Measurements from ENCODE around the gene OR8G1. TPM values are rescaled to one million over a fixed set of nuclear protein-coding genes. Genes with fewer than 3 reads are reported as not detected.

Gene OR8G1
- total and polyA plus RNA-seq, 2 donors (not counting 1 experiment from before 2014, with no cell fraction given) = not detected

- Mint-ChIP-seq H3K4me1 (no peaks in the 10 kb centered on the region), H3K27ac (no peak overlapping the region), H3K4me3 (no peak overlapping the region), H3K27me3 (peaks cover 7% of the 10 kb centered on the region), H3K9me3 (ENCODE audit: insufficient read depth) (no peaks in the 10 kb centered on the region)
- H3K9ac ChIP-seq (ENCODE audit: low read length) = no peak overlapping the region
- H3K79me2 ChIP-seq (ENCODE audit: control insufficient read depth, insufficient read depth, low read length) = no peaks in the 10 kb centered on the region
- no peak for ATAC-seq (ENCODE audit: low read depth)
- TF ChIP-seq CTCF (IDR thresholded peaks at IDR 0.05) (no peak), EZH2 (IDR thresholded peaks at IDR 0.05; ENCODE audit: borderline replicate concordance, insufficient read depth, low read depth, low read length, poor library complexity, severe bottlenecking) (no peak)
- no peaks in the 10 kb centered on the region for H3K27me3 ChIP-seq (replicated peaks in 1 of 4; ENCODE audit: control extremely low read depth in 1 of 4, control insufficient read depth in 3 of 4, insufficient read depth in 4 of 4, low read length in 3 of 4)
- H3K4me1 ChIP-seq (ENCODE audit: control insufficient read depth in 2 of 2, insufficient read depth in 2 of 2, low read length in 2 of 2) = no peaks in the 10 kb centered on the region
- H2AFZ ChIP-seq (ENCODE audit: insufficient read depth, low read depth, low read length, poor library complexity, severe bottlenecking) = no peak overlapping the region
- no peak overlapping the region for H3K4me3 ChIP-seq (ENCODE audit: control extremely low read depth in 1 of 5, extremely low read depth in 1 of 5, insufficient read depth in 1 of 5, low read depth in 2 of 5, low read length in 4 of 5)
- H4K20me1 ChIP-seq (ENCODE audit: control insufficient read depth, insufficient read depth, low read length, poor library complexity, severe bottlenecking) = no peaks in the 10 kb centered on the region
- WGBS (ENCODE audit: insufficient coverage) = no CpG with 5 or more reads among the region's 1 CpG
- H3K27ac ChIP-seq (ENCODE audit: low read length in 2 of 2) = no peak overlapping the region
- H3K9me3 ChIP-seq (ENCODE audit: control extremely low read depth in 1 of 3, control insufficient read depth in 2 of 3, insufficient read depth in 1 of 3, low read length in 2 of 3) = no peaks in the 10 kb centered on the region
- intact Hi-C loops (cut with micrococcal nuclease) = no loop called here
- ChIA-PET CTCF (interaction anchor here (0.9 kb wide), 1 partner anchor 11 kb away, joined by 4 read pairs; no protein-coding TSS in a partner anchor), POLR2A (no interaction called here)
- H3K36me3 ChIP-seq (replicated peaks in 1 of 2; ENCODE audit: control extremely low read depth in 1 of 2, control insufficient read depth in 1 of 2, extremely low read depth in 1 of 2, insufficient read depth in 2 of 2, low read length in 1 of 2) = no peaks in the 10 kb centered on the region
- DNase-seq = no peak
- no peak overlapping the region for H3K4me2 ChIP-seq (replicated peaks; ENCODE audit: low read depth, low read length, poor library complexity, severe bottlenecking)
Observed at GRCh38 chr11:124225471-124225870, 15.4 kb upstream of the OR8G1 start.

DNA sequence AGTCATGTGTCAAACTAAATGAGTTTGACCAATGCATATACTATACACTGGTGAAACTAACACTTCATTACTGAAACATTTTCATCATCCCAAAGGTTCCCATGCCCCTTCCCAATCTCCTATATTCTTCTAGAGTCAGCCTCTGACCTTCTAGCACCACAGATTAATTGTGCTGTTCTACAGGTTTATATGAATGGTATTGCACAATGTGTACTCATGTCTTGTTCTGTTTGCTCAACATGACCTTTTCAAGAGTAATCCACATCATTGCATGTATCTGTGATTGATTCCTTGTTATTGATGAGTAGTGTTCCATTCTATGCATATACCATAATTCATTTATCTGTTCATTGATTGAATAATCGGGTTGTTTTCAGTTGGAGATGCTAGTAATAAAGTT is 7.5 kb upstream of the OR8G1 start:
- no peaks in the 10 kb centered on the region for H3K9me3 Mint-ChIP-seq (ENCODE audit: insufficient read depth)
- Histone ChIP-seq H3K4me3 (ENCODE audit: control extremely low read depth in 1 of 5, extremely low read depth in 1 of 5, insufficient read depth in 1 of 5, low read depth in 2 of 5, low read length in 4 of 5) (no peak overlapping the region), H3K4me2 (replicated peaks; ENCODE audit: low read depth, low read length, poor library complexity, severe bottlenecking) (no peak overlapping the region), H3K79me2 (ENCODE audit: control insufficient read depth, insufficient read depth, low read length) (no peaks in the 10 kb centered on the region), H3K27me3 (replicated peaks in 1 of 4; ENCODE audit: control extremely low read depth in 1 of 4, control insufficient read depth in 3 of 4, insufficient read depth in 4 of 4, low read length in 3 of 4) (no peaks in the 10 kb centered on the region), H4K20me1 (ENCODE audit: control insufficient read depth, insufficient read depth, low read length, poor library complexity, severe bottlenecking) (no peaks in the 10 kb centered on the region), H3K9me3 (ENCODE audit: control extremely low read depth in 1 of 3, control insufficient read depth in 2 of 3, insufficient read depth in 1 of 3, low read length in 2 of 3) (no peaks in the 10 kb centered on the region), H3K9ac (ENCODE audit: low read length) (no peak overlapping the region), H3K36me3 (replicated peaks in 1 of 2; ENCODE audit: control extremely low read depth in 1 of 2, control insufficient read depth in 1 of 2, extremely low read depth in 1 of 2, insufficient read depth in 2 of 2, low read length in 1 of 2) (no peaks in the 10 kb centered on the region), H3K4me1 (ENCODE audit: control insufficient read depth in 2 of 2, insufficient read depth in 2 of 2, low read length in 2 of 2) (no peaks in the 10 kb centered on the region), H3K27ac (ENCODE audit: low read length in 2 of 2) (no peak overlapping the region), H2AFZ (ENCODE audit: insufficient read depth, low read depth, low read length, poor library complexity, severe bottlenecking) (no peak overlapping the region)
- no peak for DNase-seq
- no peaks in the 10 kb centered on the region for H3K4me1 Mint-ChIP-seq
- intact Hi-C loops (cut with micrococcal nuclease) = no loop called here
- CTCF ChIA-PET = no interaction called here
- H3K27ac Mint-ChIP-seq = no peak overlapping the region
- POLR2A ChIA-PET = no interaction called here
- no peak for TF ChIP-seq CTCF (IDR thresholded peaks at IDR 0.05)
- TF ChIP-seq EZH2 (IDR thresholded peaks at IDR 0.05; ENCODE audit: borderline replicate concordance, insufficient read depth, low read depth, low read length, poor library complexity, severe bottlenecking) = no peak
- no peak overlapping the region for H3K4me3 Mint-ChIP-seq
- ATAC-seq (ENCODE audit: low read depth) = no peak
- no CpG with 5 or more reads among the region's 1 CpG for WGBS (ENCODE audit: insufficient coverage)
- no peaks in the 10 kb centered on the region for H3K27me3 Mint-ChIP-seq
